HG02763 (cell line): ENCODE results near the gene SRSF1.
A peak's percentile ranks its signal among the peaks of the same experiment; 100 is the strongest.
"Not testable (repeated sequence)": the region's sequence is repeated elsewhere in the genome, so short reads cannot be mapped to it uniquely, and the experiment has no call there.

Experiments used
- ATAC-seq: cut with Tn5 transposase; IDR thresholded peaks from one replicate; pipeline ENCODE4 v1.9.1; 2021; ENCODE audit warnings: mild to moderate bottlenecking, moderate library complexity; ENCODE audit not compliant: unreplicated experiment

SRSF1 gene, protein sequence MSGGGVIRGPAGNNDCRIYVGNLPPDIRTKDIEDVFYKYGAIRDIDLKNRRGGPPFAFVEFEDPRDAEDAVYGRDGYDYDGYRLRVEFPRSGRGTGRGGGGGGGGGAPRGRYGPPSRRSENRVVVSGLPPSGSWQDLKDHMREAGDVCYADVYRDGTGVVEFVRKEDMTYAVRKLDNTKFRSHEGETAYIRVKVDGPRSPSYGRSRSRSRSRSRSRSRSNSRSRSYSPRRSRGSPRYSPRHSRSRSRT

DNA sequence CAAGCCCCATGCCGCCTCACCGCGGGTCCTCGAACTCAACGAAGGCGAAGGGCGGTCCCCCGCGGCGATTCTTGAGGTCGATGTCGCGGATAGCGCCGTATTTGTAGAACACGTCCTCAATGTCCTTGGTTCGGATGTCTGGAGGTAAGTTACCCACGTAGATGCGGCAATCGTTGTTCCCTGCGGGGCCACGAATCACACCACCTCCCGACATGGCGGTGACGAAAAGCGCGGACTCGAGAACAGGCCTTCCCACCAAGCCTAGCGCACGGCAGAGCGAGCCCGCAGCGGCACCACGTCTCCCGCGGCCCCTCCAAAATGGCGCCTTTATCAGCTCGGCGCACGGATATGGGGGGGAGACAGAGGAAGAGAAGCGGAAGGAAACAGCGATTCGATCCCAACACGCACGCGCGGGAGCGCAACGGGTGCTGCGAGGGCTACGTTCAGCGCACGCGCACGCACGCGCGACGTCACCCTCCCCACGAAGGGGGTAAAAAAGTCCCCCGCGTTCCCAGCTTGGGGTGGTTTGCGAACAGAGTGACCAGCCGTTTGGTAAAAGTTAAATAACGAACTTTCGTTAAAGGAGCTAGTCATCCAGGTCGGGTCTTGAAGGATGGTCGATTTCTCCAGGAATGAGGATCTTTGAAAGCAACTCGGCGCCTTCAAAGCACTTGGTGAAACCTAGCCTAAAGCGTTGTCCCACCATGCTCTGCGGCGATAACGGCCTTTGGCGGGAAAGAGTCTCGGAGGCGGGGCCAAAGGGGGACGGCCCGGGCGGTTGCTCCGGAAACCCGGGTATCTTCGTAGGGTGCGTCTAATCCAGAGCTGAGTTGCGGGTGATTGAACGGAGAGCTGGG, at the start of gene SRSF1:
SRSF1 (minus strand) TSS at position 323 of the 857 bp plus-strand sequence; CDS start at position 214, 109 bp downstream.
- peak; percentile 82 for ATAC-seq

- ATAC-seq = no peak
Measured at GRCh38 chr17:58056476-58056875, 49.4 kb upstream of the SRSF1 start.

DNA sequence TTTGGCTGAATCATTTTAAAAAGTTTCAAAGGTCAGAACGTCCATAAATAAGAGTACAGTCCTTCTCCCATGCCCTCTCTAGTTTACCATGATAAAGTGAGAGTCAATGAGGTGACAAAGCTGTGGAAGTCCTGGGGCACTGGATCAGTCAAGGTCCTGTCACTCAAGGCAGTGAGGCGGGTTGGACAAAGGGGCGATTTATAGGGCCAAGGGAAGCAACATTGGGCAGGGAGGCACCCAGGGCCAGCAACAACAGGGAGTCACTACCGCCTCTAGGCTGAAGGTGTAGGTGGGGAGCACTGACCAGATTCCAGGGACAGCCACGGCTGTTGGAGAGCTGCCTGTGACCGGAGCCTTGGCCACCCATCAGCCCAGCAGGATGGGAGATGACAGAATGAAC, 47.6 kb upstream of the SRSF1 start:
- ATAC-seq = no peak

GRCh38 chr17:58052945-58053715, 46.1 kb upstream of the SRSF1 start:
- no peak for ATAC-seq

GRCh38 chr17:58052407-58052806, 45.4 kb upstream of the SRSF1 start:
- no peak for ATAC-seq

DNA sequence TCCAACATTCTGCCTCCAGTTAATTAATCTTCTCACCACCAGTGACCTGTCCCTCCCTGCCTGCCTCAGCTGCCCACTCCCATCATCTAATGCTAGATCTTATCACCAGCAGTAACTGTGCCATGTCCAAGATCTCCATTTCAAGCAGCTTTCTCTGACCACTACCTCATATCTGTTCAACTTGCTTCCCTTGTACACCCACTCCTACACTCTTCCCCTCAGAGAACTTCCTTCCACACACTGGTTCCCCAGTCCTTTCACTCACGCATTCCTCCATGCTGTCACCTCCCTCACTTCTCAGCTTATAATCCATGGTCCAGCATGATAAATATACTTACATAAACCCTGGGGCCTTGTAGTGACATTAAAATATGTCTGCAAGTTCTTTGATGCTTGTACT, 44.4 kb upstream of the SRSF1 start:
- no peak for ATAC-seq

GRCh38 chr17:58050966-58051365, 43.9 kb upstream of the SRSF1 start:
- no peak for ATAC-seq

- no peak for ATAC-seq
Measured at GRCh38 chr17:58049533-58049932, 42.5 kb upstream of the SRSF1 start.

DNA sequence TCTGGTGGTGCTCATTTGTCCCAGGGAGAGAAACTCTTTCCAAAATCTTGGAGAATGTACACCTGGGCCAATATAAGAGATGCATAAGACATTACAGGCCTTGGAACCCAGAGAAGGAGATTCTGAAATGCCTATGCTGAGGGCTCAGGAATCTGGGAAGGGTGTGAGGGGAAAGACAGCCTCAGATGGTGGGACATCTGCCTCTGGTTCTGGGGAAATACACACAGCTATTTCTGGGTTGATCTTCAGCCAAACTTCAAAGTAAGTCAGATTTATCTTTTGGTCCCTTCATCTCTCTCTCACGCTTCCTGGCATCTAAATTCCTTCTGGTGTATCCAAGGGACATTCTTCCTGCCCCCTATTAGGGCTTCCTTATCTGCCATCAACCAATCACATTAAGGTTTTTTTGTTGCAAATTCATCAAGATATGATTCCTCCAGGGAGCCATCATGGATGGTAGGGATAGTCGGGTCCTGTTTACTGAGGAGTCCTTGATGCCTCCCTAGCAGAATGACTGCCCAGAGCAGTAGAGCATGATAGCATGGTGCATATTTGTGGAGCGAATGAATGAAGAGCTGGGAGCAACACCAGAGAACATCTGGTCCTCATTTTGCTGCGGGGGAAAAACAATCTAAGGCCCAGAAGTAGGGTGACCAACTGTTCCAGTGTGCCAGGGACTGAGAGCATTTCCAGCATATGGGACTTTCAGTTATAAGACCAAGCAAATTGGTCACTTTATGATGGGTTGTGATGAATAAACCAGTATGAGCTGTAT, 40.5 kb upstream of the SRSF1 start:
- no peak for ATAC-seq

DNA sequence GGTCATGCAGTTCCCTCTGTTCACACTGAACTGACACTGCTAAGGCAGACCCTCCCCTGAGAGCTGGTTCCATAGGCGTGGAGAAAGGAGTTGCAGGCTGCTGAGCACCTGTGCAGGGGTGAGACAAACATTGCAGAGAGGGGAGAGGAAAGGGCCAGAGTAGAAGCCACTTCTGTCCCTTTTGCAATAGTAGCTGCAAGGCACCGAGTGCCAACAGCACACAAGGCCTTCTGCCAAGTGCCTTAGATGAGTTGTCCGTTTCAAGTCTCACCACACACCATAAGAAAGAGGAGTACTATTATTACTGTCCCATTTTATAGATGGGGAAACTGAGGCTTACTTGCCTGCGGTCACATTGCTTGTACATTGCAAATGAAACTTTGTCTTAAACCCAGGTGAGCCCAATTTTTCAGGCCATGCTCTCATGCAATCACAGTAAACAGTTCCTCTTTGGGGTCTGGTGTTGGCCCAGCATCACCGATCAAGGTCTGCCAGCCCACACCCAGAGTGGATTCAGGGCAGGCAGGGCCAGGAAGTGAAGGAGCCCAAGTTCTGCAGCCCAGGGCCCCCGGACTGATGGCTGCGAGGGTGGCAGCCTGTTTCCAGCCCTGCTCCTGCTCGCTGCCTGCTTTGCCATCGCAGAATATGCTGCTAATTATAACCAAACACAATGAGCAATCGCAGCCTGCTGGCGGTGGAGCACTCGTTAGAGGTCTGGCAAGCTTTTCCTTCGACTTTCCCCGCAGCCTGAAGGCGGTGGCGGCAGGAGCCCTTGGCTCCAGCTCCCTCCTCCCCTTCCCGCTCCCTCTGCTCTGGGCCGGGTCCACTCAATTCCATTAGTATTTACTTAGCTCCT, 39.4 kb upstream of the SRSF1 start:
- no peak for ATAC-seq

DNA sequence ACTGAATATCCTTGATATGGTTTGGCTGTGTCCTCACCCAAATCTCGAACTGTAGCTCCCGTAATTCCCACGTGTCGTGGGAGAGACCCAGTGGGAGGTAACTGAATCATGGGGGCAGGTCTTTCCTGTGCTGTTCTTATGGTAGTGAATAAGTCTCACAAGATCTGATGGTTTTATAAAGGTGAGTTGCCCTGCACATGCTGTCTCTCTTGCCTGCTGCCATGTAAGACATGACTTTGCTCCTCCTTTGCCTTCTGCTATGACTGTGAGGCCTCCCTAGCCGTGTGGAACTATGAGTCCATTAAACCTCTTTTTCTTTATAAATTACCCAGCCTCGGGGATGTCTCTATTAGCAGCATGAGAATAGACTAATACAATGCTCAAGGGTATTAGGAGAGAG, 37.2 kb upstream of the SRSF1 start:
- ATAC-seq = not testable (repeated sequence)

DNA sequence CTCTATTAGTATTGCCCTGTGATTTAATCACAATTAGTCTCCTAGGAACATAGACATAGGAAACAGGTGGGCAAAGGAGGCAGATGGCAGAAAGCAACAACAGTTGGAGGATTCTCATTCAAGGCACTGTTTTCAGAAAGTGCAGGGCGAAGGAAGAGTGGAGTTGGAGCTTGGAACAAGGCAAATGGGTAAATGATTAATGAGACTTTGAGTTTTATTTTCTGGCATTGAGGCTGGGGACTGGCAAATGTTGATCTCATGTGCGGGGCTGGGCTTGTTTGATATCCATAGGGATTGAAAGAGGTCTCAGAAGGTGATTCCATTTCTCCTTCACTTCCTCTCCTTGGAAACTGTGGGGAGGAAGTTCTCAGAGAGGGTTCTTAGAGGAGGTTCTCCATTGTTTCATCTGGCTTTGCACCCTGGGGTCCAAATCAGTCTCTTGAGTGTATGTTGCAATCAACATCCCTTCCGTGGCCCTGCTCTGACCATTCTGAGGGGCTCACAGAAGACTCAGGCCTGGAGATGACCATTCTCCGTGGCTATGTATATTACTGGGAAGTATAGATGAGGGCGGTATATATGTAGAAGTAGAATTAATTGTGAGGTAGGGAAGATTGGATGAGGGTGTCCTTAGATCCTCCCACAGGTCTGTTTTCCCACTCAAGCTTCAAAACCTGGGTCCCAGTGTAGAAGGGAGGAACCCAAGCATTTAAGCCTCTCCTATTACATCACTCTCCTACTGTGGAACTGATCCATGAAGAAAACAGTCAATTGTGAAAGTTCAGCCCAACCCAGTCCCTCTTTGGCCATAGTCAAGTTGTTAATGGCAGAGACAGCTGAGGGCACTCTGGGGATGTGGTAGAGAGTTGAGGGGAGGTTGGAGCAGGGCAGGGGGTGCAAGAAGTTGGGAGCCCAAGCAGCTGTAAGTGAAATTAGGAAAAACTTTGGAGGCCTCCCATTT, 36.5 kb upstream of the SRSF1 start:
- ATAC-seq = no peak

- no peak for ATAC-seq
Measured at GRCh38 chr17:58041161-58041560, 34.1 kb upstream of the SRSF1 start.

- no peak for ATAC-seq
Measured at GRCh38 chr17:58040386-58040785, 33.3 kb upstream of the SRSF1 start.

DNA sequence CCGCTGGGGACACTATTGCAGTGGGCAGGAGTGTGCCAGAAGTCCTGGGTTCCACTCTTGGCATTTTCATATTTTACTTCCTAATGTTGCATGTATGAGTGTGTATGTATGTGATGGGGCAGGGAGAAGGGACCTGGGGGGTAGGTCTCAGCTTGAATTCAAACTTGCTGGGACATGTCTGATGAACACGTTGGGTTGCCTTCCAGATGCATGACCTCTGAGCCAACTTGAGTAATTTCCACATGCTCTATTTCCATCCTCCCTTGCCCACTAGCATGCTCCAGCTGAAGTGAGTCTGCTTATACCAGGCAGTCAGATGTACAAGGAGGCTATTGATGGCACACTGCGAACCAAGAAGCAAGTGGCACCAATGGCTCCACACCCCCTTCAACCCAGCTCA, 32.9 kb upstream of the SRSF1 start:
- ATAC-seq = no peak

DNA sequence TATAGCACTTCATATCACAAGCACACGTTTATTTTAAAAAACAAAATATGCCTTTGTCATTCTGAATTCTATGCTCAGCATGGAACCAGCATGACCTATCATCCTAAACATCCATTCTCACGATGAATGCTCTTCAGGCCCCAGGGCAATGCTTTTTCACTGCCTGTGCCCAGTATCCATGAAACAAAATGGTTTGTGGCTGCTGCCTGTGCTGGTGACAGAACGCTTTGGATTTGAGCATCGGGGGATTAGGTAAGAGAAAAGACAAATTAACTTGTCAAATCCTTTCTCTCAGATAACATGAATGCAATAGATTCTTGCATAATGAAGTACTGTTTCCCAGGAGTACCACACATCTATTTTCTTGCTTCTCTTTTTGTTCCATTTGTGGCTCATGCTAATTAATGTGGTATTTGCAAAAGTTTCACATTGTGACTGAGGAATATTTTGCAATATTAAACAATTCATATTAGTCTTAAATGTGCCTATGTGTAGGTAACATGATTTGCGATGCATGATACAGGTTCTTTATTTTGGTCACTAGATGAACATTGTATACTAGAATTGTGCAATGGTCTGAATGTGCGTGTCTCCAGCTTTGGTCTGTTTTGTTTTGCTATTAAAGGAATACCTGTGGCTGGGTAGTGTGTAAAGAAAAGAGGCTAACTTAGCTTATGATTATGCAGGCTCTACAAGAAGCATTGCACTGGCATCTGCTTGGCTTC, 25.8 kb upstream of the SRSF1 start:
- ATAC-seq = no peak

DNA sequence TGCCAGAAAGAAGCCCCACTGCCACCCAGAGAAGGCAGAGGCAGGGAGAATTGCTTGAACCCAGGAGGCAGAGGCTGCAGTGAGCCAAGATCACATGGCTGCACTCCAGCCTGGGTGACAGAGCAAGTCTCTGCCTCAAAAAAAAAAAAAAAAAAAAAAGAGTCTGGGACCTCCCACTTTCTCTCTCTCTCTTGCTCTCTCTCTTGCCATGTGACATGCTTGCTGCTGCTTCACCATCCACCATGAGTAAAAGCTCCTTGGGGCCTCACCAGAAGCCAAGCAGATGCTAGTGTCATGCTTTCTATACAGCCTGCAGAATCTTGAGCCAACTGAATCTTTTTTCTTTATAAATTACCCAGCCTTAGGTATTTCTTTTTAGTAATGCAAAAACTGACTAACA, 21.5 kb upstream of the SRSF1 start:
- ATAC-seq = no peak

DNA sequence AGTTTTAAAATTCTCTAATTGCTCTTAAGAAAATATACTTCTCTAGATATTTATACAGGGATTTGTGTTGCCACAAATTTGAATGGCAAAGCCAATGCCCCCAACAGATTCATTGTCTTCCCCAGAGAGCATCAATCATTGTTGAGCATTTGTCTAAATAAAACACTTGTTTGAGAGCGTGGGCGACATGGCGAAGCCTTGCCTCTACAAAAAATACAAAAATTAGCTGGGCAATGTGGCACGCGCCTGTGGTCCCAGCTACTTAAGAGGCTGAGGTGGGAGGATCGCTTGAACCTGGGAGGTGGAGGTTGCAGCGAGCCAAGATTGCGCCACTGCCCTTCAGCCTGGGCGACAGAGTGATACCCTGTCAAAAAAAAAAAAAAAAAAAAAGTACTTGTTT, 13.4 kb upstream of the SRSF1 start:
- ATAC-seq = no peak
